AG10803 (cell line): ENCODE data around the gene MARCHF3.

Experiments
- DNase-seq: peaks from one replicate; pipeline ENCODE4 v3.0.0; 2010; ENCODE audit warnings: low read depth
- H3K4me3 ChIP-seq: 2 replicates; pipeline ENCODE4 v1.5.1; 2011; ENCODE audit warnings: mild to moderate bottlenecking, low read length, control low read depth
- CTCF ChIP-seq: conservative IDR thresholded peaks from 2 replicates; pipeline ENCODE4 v1.5.1; 2011; ENCODE audit warnings: mild to moderate bottlenecking, low read length, control low read depth, inconsistent platforms

MARCHF3 gene

GRCh38 chr5:126973193-126973592 is 57.2 kb downstream of the MARCHF3 start:
- H3K4me3 ChIP-seq: no peak overlapping the region
- no peak for TF ChIP-seq CTCF
- DNase-seq: no peak

GRCh38 chr5:126972062-126972895 is 58.1 kb downstream of the MARCHF3 start:
- TF ChIP-seq CTCF: no peak
- no peak for DNase-seq
- no peak overlapping the region for H3K4me3 ChIP-seq

DNA sequence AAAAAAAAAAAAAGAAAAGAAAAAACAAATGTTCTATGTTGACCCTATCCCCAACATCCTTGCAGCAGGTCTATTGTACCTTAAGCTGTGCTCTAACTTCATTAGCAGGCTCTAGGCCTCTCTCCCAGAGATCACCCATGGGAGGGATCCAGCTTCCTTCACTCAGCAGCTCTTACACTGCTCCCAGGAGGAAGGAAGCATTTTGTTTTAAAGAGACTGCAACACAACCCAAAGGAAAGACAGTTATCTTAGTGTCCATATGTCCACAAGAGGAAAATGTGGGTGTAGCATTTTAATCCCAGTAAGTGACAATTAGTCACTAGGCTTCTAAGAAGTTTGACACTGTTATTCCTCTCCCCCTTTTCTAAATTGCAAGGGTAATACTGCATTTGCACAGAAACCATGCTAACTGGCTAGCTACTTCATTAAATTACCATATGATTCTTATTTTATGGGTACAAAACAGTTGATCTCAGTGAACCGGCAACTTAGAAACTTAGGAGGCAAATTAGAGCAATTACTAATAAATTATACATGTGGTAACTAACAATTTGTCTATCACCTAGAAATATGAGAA is 58.8 kb downstream of the MARCHF3 start:
- H3K4me3 ChIP-seq: no peak overlapping the region
- no peak for TF ChIP-seq CTCF
- no peak for DNase-seq

DNA sequence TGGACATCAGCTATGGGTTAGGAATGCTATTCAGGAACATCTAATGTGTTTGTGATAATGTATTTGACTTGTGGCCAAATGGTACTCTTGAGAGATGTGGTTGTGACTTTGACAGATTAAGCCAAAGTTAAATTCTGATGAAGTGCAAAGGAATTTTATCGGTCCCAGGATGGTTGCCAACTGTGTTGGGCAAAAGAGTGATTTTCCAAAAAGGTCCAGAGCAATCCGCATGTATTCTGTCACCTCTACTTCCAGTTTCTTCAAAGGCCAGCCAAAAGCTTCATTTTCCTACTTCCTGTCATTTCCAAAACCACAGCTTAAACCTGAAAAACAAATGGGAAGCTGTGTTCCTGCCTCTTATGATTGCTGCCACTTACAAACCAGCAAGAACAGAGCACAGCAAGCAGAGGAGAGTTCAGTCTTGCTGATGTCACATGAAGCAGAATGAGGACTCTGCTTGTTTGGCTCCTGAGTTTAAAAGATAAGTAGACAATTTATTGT is 59.8 kb downstream of the MARCHF3 start:
- H3K4me3 ChIP-seq: no peak overlapping the region
- no peak for TF ChIP-seq CTCF
- DNase-seq: peak; percentile 89

- DNase-seq: no peak
- TF ChIP-seq CTCF: no peak
- no peak overlapping the region for H3K4me3 ChIP-seq
Measured at GRCh38 chr5:126969548-126969947, 60.8 kb downstream of the MARCHF3 start.

- no peak for TF ChIP-seq CTCF
- peak; percentile 25 for DNase-seq
- H3K4me3 ChIP-seq: no peak overlapping the region
Measured at GRCh38 chr5:126967808-126968466, 62.4 kb downstream of the MARCHF3 start.

DNA sequence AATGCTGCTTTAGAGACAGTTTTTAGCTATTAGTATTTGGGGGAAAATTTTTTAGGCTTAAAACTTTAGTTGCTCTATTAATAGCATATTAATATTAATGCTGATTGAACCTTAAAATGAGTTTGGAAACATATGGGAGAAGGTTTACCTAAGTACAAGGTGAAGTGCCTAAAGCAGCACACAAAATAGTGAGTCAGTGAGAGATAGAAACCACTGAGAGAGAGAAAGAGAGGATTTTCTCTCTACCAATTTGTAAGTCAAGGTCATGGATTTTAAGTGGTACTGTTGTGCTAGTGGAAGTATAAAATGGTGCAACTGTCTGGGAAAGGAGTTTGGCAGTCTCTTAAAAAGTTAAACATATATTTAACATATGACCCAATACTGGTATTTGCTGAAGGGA is 64.9 kb downstream of the MARCHF3 start:
- no peak overlapping the region for H3K4me3 ChIP-seq
- no peak for TF ChIP-seq CTCF
- DNase-seq: no peak
